ENCODE data around the gene SMCHD1.

DNA sequence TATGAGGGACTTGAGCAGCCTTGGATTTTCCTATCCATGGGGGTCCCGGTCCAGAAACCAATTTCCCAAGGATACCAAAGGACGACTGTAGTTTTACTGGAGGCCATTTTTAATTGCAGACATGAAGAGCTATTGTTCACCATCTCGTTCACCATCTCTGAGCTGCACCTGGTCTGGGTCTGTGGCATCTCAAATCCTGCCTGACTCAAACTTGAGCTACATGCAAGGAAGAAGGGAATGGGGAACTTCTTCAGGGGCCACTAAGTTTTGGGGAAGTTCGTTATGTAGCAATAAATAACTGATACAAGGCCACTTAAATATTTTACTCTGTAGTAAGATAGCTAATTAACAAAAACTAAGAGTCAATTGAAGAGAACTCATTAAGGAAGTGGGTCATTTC lies 2.1 kb upstream of the SMCHD1 start:
- TF ChIP-seq SP1 (IDR thresholded peaks at IDR 0.05) (no peak), FOXM1 (IDR thresholded peaks at IDR 0.05; ENCODE audit: borderline replicate concordance) (no peak), SUZ12 (IDR thresholded peaks at IDR 0.05) (no peak), NFRKB (IDR thresholded peaks at IDR 0.05) (no peak), L3MBTL2 (conservative IDR thresholded peaks at IDR 0.05) (no peak), CTBP1 (IDR thresholded peaks at IDR 0.05; ENCODE audit: borderline replicate concordance) (no peak), ZNF384 (IDR thresholded peaks at IDR 0.05) (no peak), ELF4 (IDR thresholded peaks at IDR 0.05) (no peak)

Measured in HEK293T (cell line).